HepG2 (cell line): Measurements from ENCODE around the gene LRRC4C. TPM values are rescaled to one million over a fixed set of nuclear protein-coding genes. Genes with fewer than 3 reads are reported as not detected.
A peak's percentile ranks its signal among the peaks of the same experiment; 100 is the strongest.

Source experiments
- FOXA3 ChIP-seq: IDR thresholded peaks from 2 replicates; pipeline ENCODE4 v1.6.1; 2016; ENCODE audit warnings: missing genetic modification reagents, missing compliant biosample characterization
- GABPA ChIP-seq, 2 experiments: IDR thresholded peaks; 2 replicates each; pipeline ENCODE4 v1.6.1; 2011 to 2016; ENCODE audit warnings: low read depth in 2 of 2, low read length in 1 of 2, missing biosample characterization in 1 of 2, missing genetic modification characterization in 1 of 2
- JDP2 ChIP-seq: sonication (generic); formaldehyde crosslinking; IDR thresholded peaks from 2 replicates; pipeline ENCODE4 v1.8.1; 2022; ENCODE audit warnings: missing genetic modification reagents, borderline replicate concordance
- KLF12 ChIP-seq: sonication (generic); formaldehyde crosslinking; IDR thresholded peaks from 2 replicates; pipeline ENCODE4 v1.4.0; 2020; ENCODE audit warnings: missing genetic modification reagents, borderline replicate concordance
- MTF1 ChIP-seq: sonication (generic); formaldehyde crosslinking; IDR thresholded peaks from 2 replicates; pipeline ENCODE4 v1.5.0; 2020; ENCODE audit warnings: missing genetic modification reagents
- NAIF1 ChIP-seq: sonication (generic); formaldehyde crosslinking; IDR thresholded peaks from 2 replicates; pipeline ENCODE4 v1.5.0; 2020; ENCODE audit warnings: mild to moderate bottlenecking, missing genetic modification reagents, borderline replicate concordance
- NKX3-1 ChIP-seq: sonication (generic); formaldehyde crosslinking; IDR thresholded peaks from 2 replicates; pipeline ENCODE4 v1.5.0; 2020; ENCODE audit warnings: missing genetic modification reagents
- PBX3 ChIP-seq: sonication (generic); formaldehyde crosslinking; IDR thresholded peaks from 2 replicates; pipeline ENCODE4 v1.8.1; 2023; ENCODE audit warnings: missing genetic modification reagents, inconsistent platforms, borderline replicate concordance
- PHF8 ChIP-seq: sonication (generic); formaldehyde crosslinking; IDR thresholded peaks from 2 replicates; pipeline ENCODE4 v1.5.0; 2020; ENCODE audit warnings: missing genetic modification reagents
- POGK ChIP-seq: sonication (generic); formaldehyde crosslinking; conservative IDR thresholded peaks from 2 replicates; pipeline ENCODE4 v1.8.0; 2022; ENCODE audit warnings: mild to moderate bottlenecking, moderate library complexity, missing genetic modification reagents
- RBAK ChIP-seq: sonication (generic); formaldehyde crosslinking; IDR thresholded peaks from 2 replicates; pipeline ENCODE4 v1.5.1; 2020; ENCODE audit warnings: mild to moderate bottlenecking, missing genetic modification reagents
- SNAPC5 ChIP-seq: sonication (generic); formaldehyde crosslinking; IDR thresholded peaks from 2 replicates; pipeline ENCODE4 v1.8.1; 2023; ENCODE audit warnings: mild to moderate bottlenecking, missing genetic modification reagents, borderline replicate concordance
- ZBTB7B ChIP-seq: sonication (generic); formaldehyde crosslinking; IDR thresholded peaks from 2 replicates; pipeline ENCODE4 v1.4.0; 2020; ENCODE audit warnings: missing genetic modification reagents
- ZMYM4 ChIP-seq: sonication (generic); formaldehyde crosslinking; IDR thresholded peaks from 2 replicates; pipeline ENCODE4 v1.8.1; 2023; ENCODE audit warnings: mild to moderate bottlenecking, missing genetic modification reagents
- ZNF18 ChIP-seq: sonication (generic); formaldehyde crosslinking; IDR thresholded peaks from 2 replicates; pipeline ENCODE4 v1.8.0; 2022; ENCODE audit warnings: mild to moderate bottlenecking, missing genetic modification reagents; ENCODE audit not compliant: insufficient replicate concordance
- ZNF512B ChIP-seq: sonication (generic); formaldehyde crosslinking; IDR thresholded peaks from 2 replicates; pipeline ENCODE4 v1.5.1; 2020; ENCODE audit warnings: missing genetic modification reagents, mild to moderate bottlenecking, borderline replicate concordance
- ZNF562 ChIP-seq: sonication (generic); formaldehyde crosslinking; IDR thresholded peaks from 2 replicates; pipeline ENCODE4 v1.8.0; 2022; ENCODE audit warnings: missing genetic modification reagents, borderline replicate concordance
- ZNF710 ChIP-seq: sonication (generic); formaldehyde crosslinking; IDR thresholded peaks from 2 replicates; pipeline ENCODE4 v1.5.0; 2020; ENCODE audit warnings: mild to moderate bottlenecking, missing genetic modification reagents, borderline replicate concordance
- polyA plus RNA-seq, 8 experiments: library from polyadenylated mRNA; depleted of rRNA in 3 of 8; stranded (reverse) in 7 of 8; unstranded in 1 of 8; fragments of >200 nt; fragmentation: Illumina TruSeq in 4 of 8; extraction: Trizol in 4 of 8; gene quantifications; 2 replicates each; pipeline versions ENCODE4 v1.2.1 to v1.2.3, GENCODE V29; 2011 to 2016; ENCODE audit warnings: low read depth in 4 of 8, missing spikeins in 1 of 8, mixed read lengths in 1 of 8; ENCODE audit not compliant: insufficient read depth in 1 of 8
- total RNA-seq, 5 experiments: library from RNA; depleted of rRNA; stranded (reverse); fragments of >200 nt; fragmentation: Illumina TruSeq; extraction: Trizol; gene quantifications; 2 replicates each; pipeline ENCODE4 v1.2.3, GENCODE V29; 2016; ENCODE audit warnings: low read depth in 1 of 5

Gene LRRC4C
- total and polyA plus RNA-seq, 2 of the 13 experiments (the other 11 are each of a cell fraction or from before 2014, with no cell fraction given), result not detected

- TF ChIP-seq POGK (CRISPR knock-in tag) (no peak), ZBTB7B (CRISPR knock-in tag) (no peak), MTF1 (CRISPR knock-in tag) (no peak), KLF12 (CRISPR knock-in tag) (no peak), JDP2 (CRISPR knock-in tag) (no peak), ZNF710 (CRISPR knock-in tag) (0 out of 2 replicates have a peak, but pooled peaks have one; percentile 37), RBAK (CRISPR knock-in tag) (no peak), ZMYM4 (CRISPR knock-in tag) (peak; percentile 78), ZNF18 (CRISPR knock-in tag) (no peak), SNAPC5 (CRISPR knock-in tag) (no peak), NAIF1 (CRISPR knock-in tag) (no peak), PBX3 (no peak), ZNF562 (CRISPR knock-in tag) (no peak), ZNF512B (CRISPR knock-in tag) (0 out of 2 replicates have a peak, but pooled peaks have one; percentile 19), FOXA3 (CRISPR knock-in tag) (peak; percentile 89), NKX3-1 (CRISPR knock-in tag) (no peak), PHF8 (CRISPR knock-in tag) (no peak), GABPA (IDR thresholded peaks at IDR 0.05; ENCODE audit: low read depth, low read length) (no peak), GABPA (CRISPR knock-in tag; IDR thresholded peaks at IDR 0.05; ENCODE audit: low read depth) (no peak)
Measured at GRCh38 chr11:41189701-41190436, 269.6 kb downstream of the LRRC4C start (continued).
